T-helper 17 cell (primary cell): ENCODE measurements around the gene CARHSP1. TPM values are rescaled to one million over a fixed set of nuclear protein-coding genes. Genes with fewer than 3 reads are reported as not detected.

Source experiments
- ATAC-seq: fragments of 150-1000 bp; cut with Tn5 transposase; 2 replicates; pipeline ENCODE4 v1.10.0; 2021; ENCODE audit warnings: mild to moderate bottlenecking, moderate library complexity
- DNase-seq, 3 donors: peaks; one replicate each; pipeline versions ENCODE4 v3.0.0 to v3.0.0-alpha.2; 2020 to 2021
- H3K9me3 ChIP-seq: one replicate; pipeline ENCODE4 v1.7.0; 2013; ENCODE audit warnings: low read length, mild to moderate bottlenecking; ENCODE audit not compliant: control insufficient read depth, poor library complexity, severe bottlenecking
- H3K27ac Mint-ChIP-seq: one replicate; pipeline ENCODE4 v1.8.0; 2022; ENCODE audit warnings: mild to moderate bottlenecking, moderate library complexity, mixed read lengths
- H3K27me3 Mint-ChIP-seq: one replicate; pipeline ENCODE4 v1.8.0; 2022; ENCODE audit warnings: mixed read lengths
- H3K36me3 Mint-ChIP-seq: one replicate; pipeline ENCODE4 v1.8.0; 2022; ENCODE audit warnings: low read depth, mixed read lengths
- H3K4me1 Mint-ChIP-seq: one replicate; pipeline ENCODE4 v1.8.0; 2022; ENCODE audit warnings: mild to moderate bottlenecking, mixed read lengths
- H3K4me3 Mint-ChIP-seq: one replicate; pipeline ENCODE4 v1.8.0; 2022; ENCODE audit warnings: mild to moderate bottlenecking, moderate library complexity, mixed read lengths
- total RNA-seq, 4 donors: library from RNA in 2 of 4; stranded (reverse) in 2 of 4; gene quantifications; one replicate each; pipeline ENCODE4 v1.2.3 and lab custom pipeline; 2022 to 2026

CARHSP1 gene
- total RNA-seq, 2 donors from 2014 or later = 25.4 to 30.4 TPM

DNA sequence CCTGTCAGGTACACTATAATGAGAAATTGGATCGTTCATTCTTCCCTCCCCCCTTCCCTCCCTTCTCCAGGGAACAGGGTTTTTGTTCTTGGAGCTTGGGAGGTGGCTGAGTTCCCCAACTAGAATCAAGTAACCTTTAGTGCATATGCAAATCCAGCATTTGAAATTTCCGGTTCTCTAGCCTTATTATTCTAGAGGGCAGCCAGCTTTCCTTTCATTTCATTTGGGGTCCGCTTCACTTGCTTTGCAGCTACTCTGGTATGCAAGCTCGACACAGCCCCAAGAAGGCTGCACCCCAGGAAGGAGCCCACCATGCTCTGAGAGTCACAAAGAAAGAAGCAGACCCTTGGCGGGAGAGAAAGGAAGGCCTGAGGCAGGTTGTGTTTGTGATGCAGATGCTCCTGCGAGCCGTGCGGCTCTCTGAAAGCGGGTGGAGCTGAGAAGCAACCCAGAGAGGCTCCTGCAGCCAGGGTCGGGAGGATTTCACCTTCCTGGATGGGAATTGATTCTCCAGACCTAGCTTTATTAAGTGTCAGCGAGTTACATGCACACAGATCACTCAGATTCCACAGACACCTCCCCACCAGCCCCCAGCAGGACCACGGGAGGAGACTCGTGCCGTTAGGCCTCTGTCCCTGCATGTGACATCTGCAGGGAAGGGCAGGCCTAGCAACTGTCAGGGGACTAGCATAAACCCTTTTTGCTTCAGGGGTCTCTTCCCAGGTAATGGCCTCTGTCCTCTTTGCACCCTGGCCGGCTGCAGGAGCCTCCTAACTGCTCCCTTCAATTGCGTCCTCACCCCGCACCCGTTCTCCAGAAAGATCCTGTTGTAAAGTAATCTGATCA is 36.7 kb downstream of the CARHSP1 start:
- H3K27me3 Mint-ChIP-seq = no peaks in the 10 kb centered on the region
- no peaks in the 10 kb centered on the region for H3K9me3 ChIP-seq
- ATAC-seq (no peak), DNase-seq (no peak)
- no peak overlapping the region for H3K4me3 Mint-ChIP-seq
- peak overlapping the region; percentile 61 for H3K27ac Mint-ChIP-seq
- peaks cover 5% of the 10 kb centered on the region for H3K36me3 Mint-ChIP-seq
- H3K4me1 Mint-ChIP-seq = peaks cover 15% of the 10 kb centered on the region

DNA sequence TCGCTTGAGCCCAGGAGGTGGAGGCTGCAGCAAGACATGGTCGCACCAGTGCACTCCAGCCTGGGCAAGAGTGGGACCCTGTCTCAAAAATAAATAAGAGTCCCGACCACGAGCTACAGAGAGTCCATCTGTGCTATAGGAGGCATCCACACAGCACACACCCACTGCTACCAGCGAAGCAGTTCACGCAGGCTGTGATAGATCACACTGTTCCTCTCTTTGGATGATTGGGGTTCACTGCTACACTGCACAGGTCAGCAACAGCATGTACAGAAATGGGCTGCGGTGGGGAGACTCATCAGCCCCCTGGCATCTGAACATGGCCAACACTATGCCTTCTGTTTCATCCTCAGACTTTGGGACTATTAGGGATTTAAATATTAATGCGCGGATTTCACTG is 37.4 kb downstream of the CARHSP1 start:
- no peak for ATAC-seq
- no peak for DNase-seq
- Mint-ChIP-seq H3K4me3 (no peak overlapping the region), H3K36me3 (peaks cover 5% of the 10 kb centered on the region), H3K4me1 (peaks cover 15% of the 10 kb centered on the region), H3K27ac (no peak overlapping the region), H3K27me3 (no peaks in the 10 kb centered on the region)
- no peaks in the 10 kb centered on the region for H3K9me3 ChIP-seq

GRCh38 chr16:8828541-8829165 is 40.2 kb downstream of the CARHSP1 start:
- no peak for ATAC-seq
- no peak overlapping the region for H3K4me3 Mint-ChIP-seq
- H3K36me3 Mint-ChIP-seq = peaks cover 5% of the 10 kb centered on the region
- H3K27ac Mint-ChIP-seq = peak overlapping the region; percentile 73
- no peak for DNase-seq
- H3K9me3 ChIP-seq = no peaks in the 10 kb centered on the region
- H3K27me3 Mint-ChIP-seq = no peaks in the 10 kb centered on the region
- H3K4me1 Mint-ChIP-seq = peaks cover 10% of the 10 kb centered on the region

GRCh38 chr16:8826278-8826879 is 42.4 kb downstream of the CARHSP1 start:
- H3K4me1 Mint-ChIP-seq = peaks cover 13% of the 10 kb centered on the region
- H3K4me3 Mint-ChIP-seq = no peak overlapping the region
- peaks cover 4% of the 10 kb centered on the region for H3K36me3 Mint-ChIP-seq

DNA sequence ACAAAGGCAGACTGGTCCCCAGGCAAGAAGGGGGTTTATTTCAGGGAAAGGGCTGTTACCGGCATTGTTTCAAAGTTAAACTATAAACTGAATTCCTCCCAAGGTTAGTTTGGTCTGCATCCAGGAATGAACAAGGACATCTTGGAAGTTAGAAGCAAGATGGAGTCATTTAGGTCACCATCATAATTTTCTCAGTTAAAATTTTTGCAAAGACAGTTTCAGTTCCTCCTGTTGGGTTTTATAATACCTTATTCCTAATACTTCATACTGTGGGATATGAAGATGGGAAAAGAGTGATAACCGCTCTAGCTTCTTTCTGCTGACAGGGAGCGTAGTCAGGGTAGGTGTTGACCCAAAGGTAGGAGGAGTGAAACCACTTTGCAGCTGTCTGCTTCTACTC is 46.4 kb downstream of the CARHSP1 start:
- Mint-ChIP-seq H3K36me3 (peaks cover 2% of the 10 kb centered on the region), H3K4me3 (no peak overlapping the region)
- H3K9me3 ChIP-seq = no peaks in the 10 kb centered on the region

More at GRCh38 chr16:8826278-8826879, 42.4 kb downstream of the CARHSP1 start:
- no peak overlapping the region for H3K27ac Mint-ChIP-seq
- DNase-seq (no peak), ATAC-seq (no peak)
- no peaks in the 10 kb centered on the region for H3K27me3 Mint-ChIP-seq
- no peaks in the 10 kb centered on the region for H3K9me3 ChIP-seq

DNA sequence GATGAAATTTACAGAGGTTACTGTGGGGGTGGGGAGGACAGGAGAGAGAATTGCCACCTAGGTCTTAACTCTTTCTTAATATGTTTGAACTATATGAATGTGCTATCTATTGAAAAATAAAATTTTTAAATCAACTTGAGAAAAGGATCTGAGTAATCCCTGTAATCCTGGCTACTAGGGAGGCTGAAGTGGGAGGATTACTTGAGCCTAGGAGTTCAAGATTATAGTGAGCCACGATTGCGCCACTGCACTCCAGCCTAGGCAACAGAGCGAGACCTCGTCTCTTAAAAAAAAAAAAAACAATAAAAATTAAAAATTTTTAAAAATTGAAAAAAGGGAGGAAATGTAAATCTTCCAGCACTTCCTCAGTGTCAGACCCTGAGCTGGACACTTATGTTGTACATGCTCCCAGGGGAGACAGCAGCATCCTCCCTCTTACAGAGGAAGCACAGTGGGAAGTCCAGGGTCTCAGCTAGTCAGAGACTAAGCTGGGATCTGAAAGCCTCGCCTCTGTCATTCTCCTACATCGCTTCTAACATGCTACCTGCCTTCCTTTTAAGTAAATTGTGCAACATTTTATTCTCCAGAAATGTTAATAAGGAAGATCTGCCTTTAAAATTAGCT is 49.3 kb downstream of the CARHSP1 start:
- no peak overlapping the region for H3K4me3 Mint-ChIP-seq
- H3K27me3 Mint-ChIP-seq = no peaks in the 10 kb centered on the region
- H3K27ac Mint-ChIP-seq = no peak overlapping the region
- H3K36me3 Mint-ChIP-seq = peaks cover 5% of the 10 kb centered on the region
- H3K9me3 ChIP-seq = no peaks in the 10 kb centered on the region
- ATAC-seq (no peak), DNase-seq (no peak)
- peaks cover 26% of the 10 kb centered on the region for H3K4me1 Mint-ChIP-seq

More for the DNA sequence above, 46.4 kb downstream of the CARHSP1 start:
- Mint-ChIP-seq H3K4me1 (peaks cover 15% of the 10 kb centered on the region), H3K27me3 (no peaks in the 10 kb centered on the region), H3K27ac (no peak overlapping the region)
- DNase-seq = no peak
- no peak for ATAC-seq

GRCh38 chr16:8818504-8819270 is 50.1 kb downstream of the CARHSP1 start:
- DNase-seq (no peak), ATAC-seq (no peak)
- no peaks in the 10 kb centered on the region for H3K9me3 ChIP-seq
- H3K27me3 Mint-ChIP-seq = no peaks in the 10 kb centered on the region
- H3K27ac Mint-ChIP-seq = no peak overlapping the region
- H3K4me1 Mint-ChIP-seq = peaks cover 26% of the 10 kb centered on the region
- H3K4me3 Mint-ChIP-seq = no peak overlapping the region
- H3K36me3 Mint-ChIP-seq = peaks cover 5% of the 10 kb centered on the region

DNA sequence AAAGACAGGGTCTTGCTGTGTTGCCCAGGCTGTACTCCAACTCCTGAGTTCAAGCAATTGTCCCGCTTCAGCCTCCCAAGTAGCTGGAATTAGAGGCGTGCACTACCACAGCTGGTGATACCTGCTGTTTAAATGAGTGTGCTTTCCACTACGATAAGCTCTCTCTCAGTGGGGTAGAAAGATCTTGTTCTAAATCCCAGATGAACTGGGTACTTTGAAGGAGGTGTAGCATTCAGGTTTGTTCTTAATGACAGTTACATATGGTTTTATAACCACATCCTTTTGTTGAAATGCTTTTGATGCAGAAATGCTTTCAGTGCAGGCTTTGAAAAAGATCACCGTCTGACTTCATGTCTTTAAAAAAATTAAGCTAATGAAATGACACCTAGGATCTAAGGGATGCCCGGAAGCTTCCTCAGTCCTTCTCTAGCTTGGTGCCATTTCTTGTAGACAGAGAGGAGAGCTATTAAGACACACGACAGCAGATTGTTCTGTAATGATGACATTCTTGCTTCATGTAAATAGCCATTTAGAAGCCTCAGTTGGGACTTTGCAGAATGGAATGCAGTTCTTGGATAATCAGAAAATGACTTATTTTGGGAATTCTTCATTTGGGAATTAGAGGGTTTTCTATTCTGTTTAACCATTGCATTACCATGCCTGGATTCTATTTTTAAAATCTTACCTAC is 51.7 kb downstream of the CARHSP1 start:
- Mint-ChIP-seq H3K27me3 (no peaks in the 10 kb centered on the region), H3K36me3 (peaks cover 8% of the 10 kb centered on the region), H3K4me1 (peaks cover 20% of the 10 kb centered on the region), H3K4me3 (no peak overlapping the region), H3K27ac (no peak overlapping the region)
- no peak for DNase-seq
- H3K9me3 ChIP-seq = no peaks in the 10 kb centered on the region
- ATAC-seq = peak; percentile 68

DNA sequence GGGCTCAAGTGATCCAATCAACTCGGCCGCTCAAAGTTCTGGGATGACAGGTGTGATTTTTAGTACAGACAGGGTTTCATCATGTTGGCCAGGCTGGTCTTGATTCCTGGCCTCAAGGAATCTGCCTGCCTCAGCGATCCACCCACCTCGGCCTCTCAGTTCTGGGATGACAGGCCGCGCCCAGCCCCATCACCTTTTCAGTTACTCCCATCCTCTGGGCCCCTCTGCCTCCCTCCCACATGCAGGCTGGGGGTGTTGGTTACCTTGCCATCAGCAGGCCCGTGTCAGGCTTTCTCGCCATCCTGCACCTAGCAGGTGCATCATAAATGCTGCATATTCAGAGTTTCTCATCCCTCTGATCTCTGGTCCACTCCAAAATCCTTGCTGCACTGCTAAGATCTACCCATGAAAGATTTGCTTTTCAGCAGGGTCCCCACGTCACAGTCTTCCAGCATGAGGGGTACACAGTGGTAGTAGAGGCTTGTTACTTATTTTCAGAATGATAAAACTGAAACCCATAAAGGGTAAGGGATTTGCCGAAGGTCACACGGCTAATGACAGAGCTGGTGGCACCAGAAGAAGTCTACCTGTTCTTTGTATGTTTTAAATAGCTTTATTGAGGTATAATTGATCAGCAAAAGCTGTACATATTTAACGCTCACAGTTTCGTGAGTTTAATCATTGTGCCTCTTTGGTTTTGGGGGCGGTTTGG is 54.6 kb downstream of the CARHSP1 start:
- ATAC-seq (no peak), DNase-seq (no peak)
- H3K4me1 Mint-ChIP-seq = peaks cover 18% of the 10 kb centered on the region
- H3K9me3 ChIP-seq = no peaks in the 10 kb centered on the region
- H3K27ac Mint-ChIP-seq = peak overlapping the region; percentile 53
- no peak overlapping the region for H3K4me3 Mint-ChIP-seq
- no peaks in the 10 kb centered on the region for H3K27me3 Mint-ChIP-seq
- H3K36me3 Mint-ChIP-seq = peaks cover 15% of the 10 kb centered on the region

GRCh38 chr16:8812162-8812843 is 56.5 kb downstream of the CARHSP1 start:
- ATAC-seq (no peak), DNase-seq (no peak)
- H3K27ac Mint-ChIP-seq = no peak overlapping the region
- no peaks in the 10 kb centered on the region for H3K9me3 ChIP-seq
- H3K4me1 Mint-ChIP-seq = peaks cover 16% of the 10 kb centered on the region
- peaks cover 18% of the 10 kb centered on the region for H3K36me3 Mint-ChIP-seq
- no peaks in the 10 kb centered on the region for H3K27me3 Mint-ChIP-seq
- H3K4me3 Mint-ChIP-seq = no peak overlapping the region

- Mint-ChIP-seq H3K27ac (no peak overlapping the region), H3K27me3 (no peaks in the 10 kb centered on the region), H3K36me3 (peaks cover 15% of the 10 kb centered on the region), H3K4me3 (no peak overlapping the region), H3K4me1 (peaks cover 4% of the 10 kb centered on the region)
- ATAC-seq (no peak), DNase-seq (no peak)
- no peaks in the 10 kb centered on the region for H3K9me3 ChIP-seq
These were observed 60.0 kb downstream of the CARHSP1 start for GRCh38 chr16:8808613-8809353.
